Left forelimb (tissue), 1 donor: Measurements from ENCODE around the gene CLVS2.

ENCODE experiments used
- DNase-seq: peaks from one replicate; pipeline ENCODE4 v3.0.0-alpha.2; 2018; ENCODE audit warnings: low spot score

The CLVS2 gene

DNA sequence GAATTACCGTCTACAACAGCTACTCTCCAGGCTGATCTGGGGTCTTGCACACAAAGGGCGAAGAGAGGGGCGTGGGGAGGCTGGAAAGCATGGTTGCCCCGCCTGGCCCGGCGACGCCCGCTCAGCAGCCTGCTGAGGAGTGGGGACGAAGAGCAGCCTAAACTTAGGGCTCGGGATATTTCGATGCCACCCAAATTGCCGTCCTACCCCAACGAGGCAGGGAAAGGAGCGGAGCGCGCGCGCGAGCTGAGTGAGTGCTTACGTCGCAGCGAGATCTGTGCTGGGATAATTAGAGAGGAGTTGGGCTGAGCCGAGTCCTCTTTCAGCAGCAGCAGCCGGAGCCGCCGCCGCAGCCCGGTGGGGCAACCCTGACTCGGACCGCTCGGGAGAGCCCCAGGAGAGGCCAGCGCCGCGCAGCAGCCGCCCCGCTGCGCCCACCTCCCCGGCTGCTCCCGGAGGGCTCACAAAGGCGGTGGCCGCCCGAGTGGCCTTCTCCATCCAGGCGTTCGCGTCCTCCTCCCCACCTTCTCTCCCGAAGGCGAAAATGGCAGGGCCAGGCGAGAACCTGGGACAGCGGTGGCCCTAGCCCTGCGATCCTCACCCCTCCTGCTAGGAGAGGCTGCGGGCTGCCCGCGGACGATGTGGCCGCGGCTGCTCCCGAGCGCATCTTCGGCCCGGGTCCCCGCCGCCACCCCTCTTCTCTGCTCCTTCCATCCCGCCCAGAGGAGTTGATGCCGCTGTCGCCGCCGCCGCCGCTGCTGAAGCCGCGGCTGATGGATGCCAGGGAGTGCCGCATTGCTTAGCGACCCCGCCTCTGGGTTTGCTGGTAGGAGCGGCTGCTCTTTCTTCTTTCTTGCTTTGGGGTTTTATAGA is at the start of gene CLVS2:
Gene CLVS2, plus strand, starts transcription at position 315 of the 873 bp plus-strand sequence. CDS start 1,543 bp downstream, outside the sequence.
- peak; percentile 66 for DNase-seq

GRCh38 chr6:122947355-122947754 is 48.7 kb upstream of the CLVS2 start:
- DNase-seq: no peak

GRCh38 chr6:122953766-122954165 is 42.3 kb upstream of the CLVS2 start:
- no peak for DNase-seq

DNA sequence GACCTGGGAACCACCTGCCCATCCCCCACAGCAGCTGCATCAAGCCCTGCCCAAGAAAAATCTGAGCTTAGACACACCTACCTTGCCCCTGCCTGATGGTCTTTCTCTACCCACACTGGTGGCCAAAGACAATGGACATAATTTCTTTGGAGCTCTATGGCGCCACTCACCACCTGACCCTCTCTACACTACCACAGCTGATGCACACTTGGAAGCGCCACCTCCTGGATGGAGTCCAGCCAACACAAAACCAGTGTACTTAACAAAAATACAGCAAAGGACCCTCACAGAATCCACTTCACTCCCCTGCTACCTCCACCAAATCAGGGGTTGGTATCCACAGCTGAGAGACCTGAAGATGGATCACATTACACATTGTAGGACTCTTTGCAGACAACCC is 39.7 kb upstream of the CLVS2 start:
- DNase-seq: no peak

DNA sequence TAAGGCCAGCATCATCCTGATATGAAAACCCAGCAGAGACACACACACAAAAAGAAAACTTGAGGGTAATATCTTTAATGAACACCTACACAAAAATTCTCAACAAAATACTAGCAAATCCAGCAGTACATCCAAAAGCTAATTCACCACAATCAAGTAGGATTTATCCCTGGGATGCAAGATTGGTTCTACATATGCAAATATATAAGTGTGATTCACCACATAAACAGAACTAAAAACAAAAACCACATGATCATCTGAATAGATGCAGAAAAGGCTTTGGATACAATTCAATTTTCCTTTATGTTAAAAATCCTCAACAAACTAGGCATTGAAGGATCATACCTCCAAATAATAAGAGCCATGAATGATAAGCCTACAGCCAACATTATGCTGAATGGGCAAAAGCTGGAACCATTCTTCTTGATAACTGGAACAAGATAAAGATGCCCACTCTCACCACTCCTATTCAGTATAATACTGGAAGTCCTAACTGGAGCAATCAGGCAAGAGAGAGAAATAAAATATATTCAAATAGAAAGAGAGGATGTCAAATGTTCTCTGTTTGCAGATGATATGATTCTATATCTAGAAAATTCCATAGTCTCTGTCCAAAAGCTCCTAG is 33.9 kb upstream of the CLVS2 start:
- no peak for DNase-seq

DNA sequence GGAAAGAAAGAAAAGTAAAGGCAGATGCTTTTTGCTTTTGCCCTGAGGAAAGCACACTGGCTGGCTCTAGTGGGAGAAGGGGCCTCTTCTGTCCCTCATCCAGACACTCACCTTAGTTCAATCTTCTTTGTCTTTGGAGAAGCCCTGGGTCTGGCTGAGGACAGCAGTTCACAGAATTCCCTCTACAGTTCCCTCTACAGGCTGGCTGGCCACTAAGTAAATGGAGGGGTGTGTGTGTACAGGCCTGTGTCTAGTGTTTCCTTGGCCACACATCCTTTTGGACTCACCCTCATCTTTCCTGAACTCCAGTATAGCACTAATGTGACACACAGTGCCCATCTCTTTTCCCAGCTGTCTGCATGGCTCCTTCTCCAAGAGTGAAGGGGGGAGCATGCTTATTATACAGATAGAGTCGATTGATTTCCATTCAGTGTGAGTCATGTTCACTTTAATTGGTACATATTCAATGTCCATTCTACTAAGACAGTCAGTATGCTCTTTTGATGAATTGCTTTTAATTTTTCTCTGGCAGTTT is 26.0 kb upstream of the CLVS2 start:
- no peak for DNase-seq

- no peak for DNase-seq
Measured at GRCh38 chr6:122977180-122977579, 18.9 kb upstream of the CLVS2 start.

GRCh38 chr6:122984393-122984792 is 11.6 kb upstream of the CLVS2 start:
- DNase-seq: no peak

DNA sequence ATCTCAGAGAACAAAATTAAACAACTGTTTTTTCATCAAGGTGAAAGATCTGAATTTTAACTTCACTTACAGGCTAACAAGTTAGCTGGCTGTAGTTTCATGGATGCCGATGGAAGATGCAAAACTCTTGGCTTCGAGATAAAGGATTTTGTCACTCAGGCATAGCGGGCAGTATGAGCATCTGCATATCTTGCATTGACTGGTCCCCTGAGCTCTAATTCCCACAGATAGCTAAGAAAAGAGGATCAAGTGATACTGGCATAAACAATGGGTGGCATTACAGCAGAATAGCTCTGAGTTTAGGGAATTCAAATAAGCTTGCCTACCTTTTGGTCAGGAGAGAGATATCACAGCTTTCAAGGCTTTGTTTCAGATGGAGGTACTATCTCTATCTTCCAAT is 1.8 kb upstream of the CLVS2 start:
- DNase-seq: no peak

DNA sequence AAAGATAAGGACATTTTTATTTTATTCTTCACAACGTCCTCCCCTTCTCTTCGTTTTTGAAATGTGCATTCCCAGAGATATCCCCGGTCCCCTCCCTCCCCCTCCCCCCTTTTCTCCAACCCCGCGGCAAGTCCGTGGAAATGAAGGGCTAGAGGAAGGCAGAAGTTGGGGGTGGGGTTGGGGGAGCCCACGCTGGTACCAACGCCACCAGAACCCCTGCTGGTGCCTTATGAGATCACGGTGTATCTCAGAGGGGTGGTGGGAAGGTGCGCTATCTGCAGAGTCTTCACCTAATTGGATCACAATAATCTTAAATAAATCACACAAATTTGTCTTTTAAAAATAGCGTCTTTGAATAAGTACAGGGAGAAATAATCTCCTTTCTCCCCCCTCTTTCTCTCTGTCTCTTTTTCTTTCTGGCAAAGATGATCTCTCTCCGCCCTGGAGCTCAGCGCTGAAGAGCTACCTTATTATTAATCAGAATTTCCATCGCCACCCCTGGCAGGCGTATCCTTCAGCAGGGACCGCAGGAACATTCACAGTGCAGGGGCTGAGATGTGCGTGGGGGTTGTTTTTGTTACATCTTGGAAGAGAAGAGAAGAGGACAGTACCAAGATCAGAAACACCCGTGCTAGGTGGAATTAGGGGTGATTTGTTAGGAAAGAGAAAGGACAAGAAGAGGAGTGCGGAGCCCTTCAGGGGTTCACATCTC is 915 bp downstream of the CLVS2 start:
- no peak for DNase-seq

GRCh38 chr6:122997541-122998150 is 1.6 kb downstream of the CLVS2 start:
- DNase-seq: no peak

DNA sequence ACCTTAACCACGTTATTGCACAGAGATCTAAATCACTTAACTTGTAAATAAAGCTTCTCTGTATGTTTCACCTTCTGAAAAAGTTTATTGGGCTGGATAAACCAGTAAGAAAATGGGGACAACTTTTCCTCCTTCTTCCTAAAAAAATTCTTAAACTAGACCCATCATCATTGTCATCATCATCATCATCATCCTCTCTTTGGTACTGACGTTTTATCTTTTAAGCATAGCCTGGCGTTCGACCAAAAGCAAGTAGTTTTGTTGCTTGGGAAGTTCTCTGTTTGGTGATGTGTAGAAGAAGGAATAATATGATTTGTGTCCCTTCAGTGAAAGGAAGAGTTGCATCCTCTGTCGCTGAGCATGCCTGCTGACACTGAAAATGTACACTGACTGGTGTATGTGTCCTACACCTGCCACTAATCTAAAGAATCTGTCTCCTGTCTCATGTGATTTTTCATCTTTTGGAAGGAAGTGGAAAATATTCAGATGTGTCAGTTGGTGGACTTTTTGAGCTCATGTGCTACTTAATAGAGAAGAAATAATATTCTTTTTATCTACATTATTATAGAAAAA is 2.5 kb downstream of the CLVS2 start:
- no peak for DNase-seq

DNA sequence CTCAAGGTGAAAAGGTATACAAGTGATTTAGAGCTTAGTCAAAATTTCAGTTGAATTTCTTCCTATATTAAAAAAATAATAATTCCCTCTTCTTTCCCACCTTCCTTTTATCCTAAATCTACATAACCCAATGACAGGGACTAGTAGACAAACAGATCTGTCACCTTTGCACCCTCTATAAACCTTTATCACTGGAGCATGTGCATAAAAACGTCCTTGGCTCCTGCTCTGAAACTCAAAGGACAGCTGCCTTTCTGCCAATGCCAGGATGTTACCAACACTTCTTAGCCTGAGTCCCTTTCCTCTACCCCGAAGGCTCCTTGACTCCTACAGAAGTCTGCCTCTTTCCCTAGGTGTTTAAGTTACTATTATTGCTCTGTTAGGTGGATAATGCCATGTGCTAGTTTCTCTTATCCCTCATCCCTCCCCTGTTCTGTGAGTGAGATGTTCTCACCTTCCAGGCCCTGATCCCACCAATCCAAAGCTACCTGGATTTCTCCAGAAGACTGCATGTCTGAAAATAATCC is 4.3 kb downstream of the CLVS2 start:
- DNase-seq: no peak

- no peak for DNase-seq
Measured at GRCh38 chr6:123001540-123001939, 5.5 kb downstream of the CLVS2 start.

- no peak for DNase-seq
Measured at GRCh38 chr6:123007885-123008284, 11.8 kb downstream of the CLVS2 start.

- DNase-seq: no peak
Measured at GRCh38 chr6:123009059-123009458, 13.0 kb downstream of the CLVS2 start.

GRCh38 chr6:123014835-123015234 is 18.8 kb downstream of the CLVS2 start:
- no peak for DNase-seq

GRCh38 chr6:123016431-123017103 is 20.5 kb downstream of the CLVS2 start:
- no peak for DNase-seq

DNA sequence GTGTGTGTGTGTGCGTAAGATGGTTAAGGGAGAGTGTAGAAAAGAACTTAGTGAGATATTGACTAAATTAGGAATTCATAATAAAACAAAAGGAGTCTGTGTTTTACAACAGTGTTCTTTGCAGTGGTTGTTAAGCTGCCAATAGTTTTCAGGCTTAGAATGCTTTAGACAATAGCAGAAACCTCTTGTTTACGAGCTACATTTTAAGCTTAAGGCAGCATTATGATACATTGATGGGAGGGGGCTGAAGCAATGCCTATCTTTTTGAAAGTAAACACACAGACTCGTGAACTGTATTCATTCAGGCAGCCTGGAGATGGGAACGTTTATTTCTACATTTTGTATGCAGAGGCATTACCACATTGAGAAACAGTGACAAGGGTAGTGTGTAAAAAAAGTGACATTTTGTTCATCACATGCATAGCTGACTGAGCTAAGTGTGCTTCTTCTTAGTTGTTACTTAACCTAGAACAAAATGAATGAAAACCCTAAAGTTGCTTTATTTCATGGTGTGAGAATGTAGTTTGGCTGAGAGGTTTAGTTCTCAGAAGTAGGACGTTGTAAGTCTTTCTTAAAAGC is 21.2 kb downstream of the CLVS2 start:
- DNase-seq: no peak

DNA sequence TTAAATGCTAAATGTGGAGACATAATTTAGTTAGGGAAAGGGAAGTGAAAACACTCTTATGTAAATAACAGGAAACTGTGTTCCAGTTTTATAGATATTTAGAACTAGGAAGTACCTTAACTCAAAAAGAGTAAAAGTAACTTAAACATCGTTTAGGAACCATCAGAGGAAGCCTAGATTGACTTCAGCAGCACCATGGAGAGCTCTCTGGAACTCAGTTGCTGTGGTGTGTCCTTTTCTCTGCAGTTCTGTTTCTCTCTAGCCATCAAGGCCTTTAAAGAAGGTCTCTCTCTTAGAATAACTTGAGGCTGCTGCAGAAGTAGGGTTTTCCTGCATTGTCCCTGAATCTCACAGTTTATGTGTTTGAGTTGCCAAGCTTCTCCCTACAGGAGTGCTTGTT is 26.9 kb downstream of the CLVS2 start:
- DNase-seq: no peak

DNA sequence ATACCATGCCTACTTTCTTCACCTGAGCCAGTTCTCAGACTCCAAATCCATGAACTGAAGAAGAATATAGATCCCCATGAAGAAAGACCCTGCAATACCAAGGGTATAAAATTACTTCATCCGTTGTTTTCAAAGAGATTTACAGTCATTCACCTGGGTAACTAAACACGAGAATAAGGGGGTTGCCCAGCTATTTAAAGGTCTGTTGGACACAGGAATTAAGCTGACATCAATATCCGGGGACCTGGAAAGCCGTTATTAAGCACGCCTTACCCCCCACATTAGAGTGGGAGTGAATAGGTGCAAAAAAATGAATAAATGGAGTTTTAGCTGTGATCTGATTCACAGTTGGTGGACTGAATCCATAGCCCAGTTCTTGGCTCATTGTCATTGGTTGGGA is 28.9 kb downstream of the CLVS2 start:
- no peak for DNase-seq
